ENCODE measurements around the gene KRT77. TPM values are rescaled to one million over a fixed set of nuclear protein-coding genes. Genes with fewer than 3 reads are reported as not detected.
A peak's percentile ranks its signal among the peaks of the same experiment; 100 is the strongest.
"Not testable (repeated sequence)": the region's sequence is repeated elsewhere in the genome, so short reads cannot be mapped to it uniquely, and the experiment has no call there.

Gene KRT77
- total RNA-seq, 3 donors from 2014 or later = 0.48 TPM; not detected in 2

GRCh38 chr12:52715416-52715815, 12.1 kb upstream of the KRT77 start:
- no peak overlapping the region for H3K27ac ChIP-seq
- no peak overlapping the region for H3K4me3 ChIP-seq
- H3K27me3 ChIP-seq = peaks cover 6 to 39% of the 10 kb centered on the region in 2 donors
- intact Hi-C loops (cut with DNase I; ENCODE audit: low total_unique reads) = no loop called here
- no peaks in the 10 kb centered on the region for H3K36me3 ChIP-seq
- TF ChIP-seq POLR2A (IDR thresholded peaks at IDR 0.05) (no peak), POLR2AphosphoS5 (IDR thresholded peaks at IDR 0.05) (no peak), CTCF (IDR thresholded peaks at IDR 0.05) (no peak)
- no peaks in the 10 kb centered on the region for H3K9me3 ChIP-seq
- no peak for DNase-seq (ENCODE audit: low spot score in 2 of 2)
- no peaks in the 10 kb centered on the region for H3K4me1 ChIP-seq

GRCh38 chr12:52714887-52715281, 11.6 kb upstream of the KRT77 start:
- no peak for DNase-seq (ENCODE audit: low spot score in 2 of 2)
- intact Hi-C loops (cut with DNase I; ENCODE audit: low total_unique reads) = no loop called here
- Histone ChIP-seq H3K4me3 (no peak overlapping the region), H3K27ac (no peak overlapping the region), H3K36me3 (no peaks in the 10 kb centered on the region), H3K9me3 (no peaks in the 10 kb centered on the region), H3K4me1 (no peaks in the 10 kb centered on the region), H3K27me3 (peaks cover 6 to 39% of the 10 kb centered on the region in 2 donors)
- no peak for TF ChIP-seq POLR2A (IDR thresholded peaks at IDR 0.05)
- TF ChIP-seq CTCF (IDR thresholded peaks at IDR 0.05) = no peak
- no peak for TF ChIP-seq POLR2AphosphoS5 (IDR thresholded peaks at IDR 0.05)

- DNase-seq (ENCODE audit: low spot score in 2 of 2) = no peak
- Histone ChIP-seq H3K4me3 (peak overlapping the region; percentile 12 to 51 (median 37)), H3K36me3 (no peaks in the 10 kb centered on the region), H3K9me3 (no peaks in the 10 kb centered on the region), H3K4me1 (no peaks in the 10 kb centered on the region), H3K27ac (no peak overlapping the region), H3K27me3 (peaks cover 6 to 39% of the 10 kb centered on the region in 2 donors)
- TF ChIP-seq POLR2A (IDR thresholded peaks at IDR 0.05) = no peak
- TF ChIP-seq POLR2AphosphoS5 (IDR thresholded peaks at IDR 0.05) = no peak
- no peak for TF ChIP-seq CTCF (IDR thresholded peaks at IDR 0.05)
- intact Hi-C loops (cut with DNase I; ENCODE audit: low total_unique reads) = no loop called here
Measured at GRCh38 chr12:52713960-52714886, 10.9 kb upstream of the KRT77 start.

- H3K27ac ChIP-seq; H3K4me1 ChIP-seq; H3K4me3 ChIP-seq; DNase-seq (ENCODE audit: low spot score in 2 of 2); H3K9me3 ChIP-seq; H3K36me3 ChIP-seq; intact Hi-C loops (cut with DNase I; ENCODE audit: low total_unique reads): not testable (repeated sequence)
- H3K27me3 ChIP-seq = peaks cover 6 to 39% of the 10 kb centered on the region in 2 donors
Measured at GRCh38 chr12:52712122-52712521, 8.8 kb upstream of the KRT77 start.

- intact Hi-C loops (cut with DNase I; ENCODE audit: low total_unique reads) = no loop called here
- no peak for DNase-seq (ENCODE audit: low spot score in 2 of 2)
- H3K27ac ChIP-seq = no peak overlapping the region
- H3K9me3 ChIP-seq = no peaks in the 10 kb centered on the region
- no peaks in the 10 kb centered on the region for H3K4me1 ChIP-seq
- H3K27me3 ChIP-seq = peaks cover 6 to 32% of the 10 kb centered on the region in 2 donors
- no peak overlapping the region for H3K4me3 ChIP-seq
- TF ChIP-seq POLR2AphosphoS5 (IDR thresholded peaks at IDR 0.05) (no peak), POLR2A (IDR thresholded peaks at IDR 0.05) (no peak), CTCF (IDR thresholded peaks at IDR 0.05) (no peak)
- H3K36me3 ChIP-seq = no peaks in the 10 kb centered on the region
Measured at GRCh38 chr12:52710730-52711129, 7.4 kb upstream of the KRT77 start.

Data from breast epithelium (tissue), 4 donors.